IPS DF 4.7 (cell line): ENCODE results near the gene FCN1.

Source experiments
- DNase-seq: peaks from one replicate; pipeline ENCODE4 v3.0.0-alpha.2; 2013; ENCODE audit warnings: low spot score; ENCODE audit errors: extremely low read depth

FCN1 gene

DNA sequence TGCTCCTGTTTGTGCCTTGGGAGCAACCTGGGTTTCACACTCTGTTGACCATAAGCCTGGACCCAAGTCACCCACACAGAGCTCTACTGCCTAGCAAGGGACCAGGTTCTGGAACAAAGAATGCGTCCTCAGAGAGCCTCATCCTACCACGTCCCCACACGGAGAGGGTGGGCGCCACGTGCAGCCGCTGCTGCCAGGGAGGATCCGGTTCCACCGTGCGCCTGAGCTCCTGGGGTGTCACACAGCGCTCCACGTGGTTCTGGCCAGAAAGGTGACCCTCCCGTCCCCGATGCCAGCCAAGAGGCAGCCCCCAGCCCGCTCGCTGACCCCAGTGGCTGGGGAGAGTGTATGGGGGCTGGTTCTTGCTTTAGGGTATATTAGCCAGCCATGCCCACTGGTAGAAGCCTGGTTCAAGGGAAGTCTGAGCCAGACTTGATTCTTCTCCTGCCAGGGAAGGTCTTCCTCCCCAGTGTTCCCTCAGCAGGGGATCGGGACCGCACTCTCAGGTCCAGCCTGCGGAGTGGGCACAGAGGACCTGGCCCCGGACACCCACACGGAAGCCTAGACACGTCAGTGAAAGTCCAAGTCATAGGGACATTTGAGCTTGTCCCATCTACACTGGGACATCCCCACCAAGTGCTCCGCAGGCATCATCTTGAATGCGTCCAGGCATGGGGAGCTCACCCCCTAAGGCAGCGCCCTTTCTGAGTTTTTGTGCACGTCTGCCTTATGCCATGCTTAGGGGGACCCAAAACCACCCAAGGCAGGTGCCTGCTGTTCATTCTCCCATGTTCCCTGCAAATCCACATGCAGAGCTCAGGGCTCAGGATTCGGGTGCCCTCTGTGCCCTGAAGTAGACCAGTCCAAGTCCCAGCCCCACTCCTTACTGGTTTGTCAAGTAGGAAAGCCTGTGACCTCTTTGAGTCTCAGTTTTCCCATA, 2.4 kb downstream of the FCN1 start:
- no peak for DNase-seq

DNA sequence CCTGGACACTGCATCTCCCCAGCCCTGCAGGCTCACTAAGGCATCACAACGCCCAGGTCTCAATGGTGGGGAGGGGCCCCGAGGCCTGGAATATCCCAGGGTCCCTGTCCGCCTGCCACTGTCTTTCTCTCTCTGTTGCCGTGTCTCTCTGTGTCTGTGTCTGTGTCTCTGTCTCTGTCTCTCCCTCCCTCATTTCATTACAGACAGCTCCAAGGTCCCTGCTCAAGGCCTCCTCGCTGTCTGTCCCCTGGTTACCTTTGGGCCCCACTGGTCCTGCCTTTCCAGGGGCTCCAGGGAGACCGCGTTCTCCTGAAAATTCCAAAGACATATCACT, 3.2 kb downstream of the FCN1 start:
- DNase-seq: no peak

DNA sequence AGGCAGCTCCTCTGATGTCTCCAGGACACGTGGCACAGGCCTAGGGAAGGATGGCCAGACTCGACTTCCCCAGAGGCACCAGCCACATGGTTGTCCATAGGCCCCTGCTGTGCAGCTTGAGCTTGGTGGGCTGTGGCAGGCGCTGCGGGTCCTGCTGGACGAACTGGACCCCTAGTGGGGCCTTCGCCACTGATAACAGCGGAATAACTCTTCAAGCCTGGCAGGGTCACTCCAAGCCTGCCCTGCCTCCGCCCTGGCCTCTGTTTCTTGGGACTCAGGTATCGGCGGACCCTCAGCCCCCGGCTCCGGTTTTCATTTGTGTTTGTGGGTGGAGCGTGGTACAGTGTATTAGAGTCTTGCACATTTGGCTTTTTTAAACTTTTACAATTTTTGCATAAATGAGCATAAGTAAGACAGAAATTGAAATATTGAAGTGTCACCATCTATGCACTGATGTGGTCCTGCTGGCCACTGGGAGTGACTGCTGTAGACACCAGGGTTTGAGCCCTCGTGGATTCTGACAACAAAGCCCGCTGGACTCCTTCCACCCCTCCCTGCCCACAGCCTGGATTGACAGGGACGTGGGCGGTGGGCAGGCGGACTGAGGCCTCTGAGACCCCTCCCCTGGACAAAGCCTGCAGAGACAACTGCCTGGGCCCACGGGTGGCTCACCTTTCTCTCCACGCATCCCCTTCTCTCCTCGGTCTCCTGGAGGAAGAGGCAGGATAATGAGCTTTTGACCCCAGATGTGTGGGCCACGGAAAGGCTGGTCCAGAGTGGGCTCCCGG, 3.8 kb downstream of the FCN1 start:
- DNase-seq: no peak

DNA sequence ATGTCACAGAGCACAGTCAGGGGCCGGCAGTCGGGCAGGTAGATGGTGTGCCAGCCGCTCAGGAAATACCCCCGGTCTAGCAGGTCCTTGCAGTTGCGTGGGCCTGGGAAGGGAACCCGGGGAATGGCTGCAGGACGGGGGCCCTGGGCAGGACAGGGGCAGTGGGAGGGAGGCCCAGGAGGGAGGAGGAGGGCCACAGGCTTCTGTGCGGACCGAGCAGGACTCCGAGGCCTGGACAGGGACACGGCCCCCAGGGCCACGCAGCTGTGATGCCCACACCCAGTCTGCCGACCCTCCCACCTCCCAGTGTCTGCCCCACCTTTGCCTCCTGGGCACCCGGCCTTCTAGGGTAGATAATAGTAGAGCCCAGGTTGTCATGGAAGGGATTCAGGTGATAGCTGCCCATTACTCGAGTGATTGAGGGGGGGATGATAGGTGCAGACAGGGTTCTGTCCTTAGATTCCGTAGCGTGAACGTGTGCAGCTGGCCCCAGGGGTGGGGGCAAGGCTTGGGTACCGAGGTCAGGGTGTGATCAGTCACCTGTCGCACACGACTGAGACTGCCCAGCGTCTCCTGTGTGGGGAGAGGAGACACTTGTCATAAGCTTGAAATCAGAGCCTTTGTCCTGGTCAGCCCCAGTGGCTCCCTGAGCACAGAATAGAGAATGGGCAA, 4.5 kb downstream of the FCN1 start:
- DNase-seq: no peak

DNA sequence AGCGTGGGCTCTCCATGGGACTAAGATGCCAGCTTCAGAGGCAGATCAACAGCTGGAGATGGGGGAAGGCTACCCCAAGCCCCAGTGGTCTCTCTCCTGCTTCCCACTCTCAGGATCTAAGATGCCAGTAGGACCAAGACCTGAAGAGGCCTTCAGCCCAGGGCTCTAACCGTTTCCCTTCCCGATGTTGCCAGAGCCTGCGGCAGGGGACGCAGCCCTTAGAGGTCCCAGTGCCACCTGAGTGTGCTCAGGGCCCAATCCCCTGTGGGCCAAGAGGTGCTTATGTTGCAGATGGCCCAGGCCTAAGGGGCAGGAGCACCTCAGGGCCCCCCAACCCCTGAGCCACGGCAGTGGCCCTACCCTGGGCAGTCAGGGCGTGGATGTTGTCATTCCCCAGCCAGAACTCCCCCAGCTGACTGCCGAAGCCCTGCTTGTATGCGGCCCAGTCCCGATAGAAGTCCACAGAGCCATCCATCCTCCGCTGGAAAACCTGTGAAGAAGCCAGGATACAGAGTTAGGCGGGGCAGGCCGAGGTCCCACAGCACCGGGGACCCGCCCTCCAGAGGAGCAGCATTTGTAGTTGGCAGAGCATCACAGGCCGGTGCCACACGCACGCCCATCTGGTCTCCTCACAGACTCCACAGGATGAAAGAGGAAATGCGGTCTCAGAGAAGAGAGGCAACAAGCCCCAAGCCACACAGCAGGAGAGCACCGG, 5.4 kb downstream of the FCN1 start:
- no peak for DNase-seq

DNA sequence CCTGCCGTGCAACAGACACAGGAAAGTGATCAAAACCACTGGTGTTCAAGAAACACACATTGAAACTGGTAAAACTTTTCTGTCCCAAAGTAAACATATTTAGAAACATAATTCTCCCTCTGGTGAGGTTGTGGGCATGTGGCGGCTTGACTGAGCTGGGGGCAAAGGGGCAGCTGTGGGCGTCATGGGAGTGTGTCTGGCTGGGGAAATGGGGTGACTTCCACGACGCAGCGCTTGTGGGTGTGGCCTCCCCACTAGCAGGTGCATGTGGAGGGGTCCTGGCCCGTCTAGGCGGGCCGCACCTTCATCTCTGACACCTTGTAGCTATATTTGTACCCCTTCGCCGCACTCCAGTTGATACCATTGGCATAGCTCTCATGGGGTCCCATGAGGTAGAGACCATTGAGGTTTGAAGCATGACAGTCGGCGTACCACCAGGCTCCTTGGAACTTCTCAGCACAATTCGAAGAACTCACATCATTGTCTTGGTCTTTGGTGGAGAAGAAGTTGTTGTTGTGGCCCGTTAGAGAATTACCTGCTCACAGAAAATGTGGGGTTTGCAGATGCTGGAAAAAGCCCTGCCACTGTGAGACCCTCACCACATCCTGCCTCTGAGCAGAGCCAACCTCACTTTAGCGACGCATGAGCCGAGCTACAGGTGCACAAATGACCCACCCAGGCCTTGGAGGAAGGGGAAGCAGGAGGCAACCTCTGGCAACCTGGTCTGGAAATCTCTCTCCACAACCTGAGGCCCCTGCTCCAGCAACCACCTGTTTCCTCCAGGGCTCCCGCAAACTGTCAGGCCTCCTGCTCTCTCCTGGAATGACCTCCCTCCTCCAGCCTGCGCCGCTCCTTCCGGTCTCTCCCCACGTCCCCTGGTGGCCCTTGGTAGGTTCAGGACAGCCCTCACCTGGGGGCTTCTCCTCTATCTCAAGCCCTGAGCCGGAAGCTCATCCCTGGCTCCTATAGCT, 7.9 kb downstream of the FCN1 start:
- no peak for DNase-seq

DNA sequence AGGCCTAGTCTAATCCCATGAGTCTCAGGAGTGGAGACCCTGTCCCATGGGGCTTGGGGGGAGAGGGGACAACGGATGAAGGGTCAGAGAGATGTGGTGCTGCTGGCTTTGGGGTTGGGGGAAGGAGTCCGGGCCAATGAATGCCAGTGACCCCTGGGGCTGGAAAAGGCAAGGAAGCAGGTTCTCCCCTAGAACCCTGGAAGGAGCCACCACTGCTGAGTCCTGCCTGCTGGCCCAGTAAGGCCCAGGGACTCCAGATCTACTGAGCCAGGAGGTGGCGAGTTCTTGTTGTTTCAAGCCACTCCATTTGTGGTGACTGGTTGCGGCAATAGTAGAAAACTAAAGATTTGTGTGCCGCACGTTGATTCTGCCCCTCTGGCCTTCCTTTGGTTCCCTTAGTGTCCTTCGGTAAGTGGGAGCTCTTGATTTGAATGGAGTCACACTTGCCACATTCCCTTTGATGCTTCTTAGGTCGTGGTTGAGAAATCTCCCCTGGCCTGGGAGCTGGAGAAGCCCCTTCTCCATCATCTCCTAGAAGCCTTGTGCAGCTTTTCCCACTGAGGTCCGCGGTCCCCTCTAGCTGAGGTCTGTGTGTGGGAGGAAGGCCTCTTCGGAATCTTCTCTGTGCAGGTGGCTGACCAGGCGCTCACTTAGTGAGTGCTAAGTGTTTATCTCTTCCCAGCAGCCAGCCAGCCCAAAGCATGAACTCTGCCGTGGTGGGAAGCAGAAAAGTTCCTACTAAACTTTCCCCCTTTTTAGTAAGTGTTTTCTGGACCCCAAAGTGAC, 9.0 kb downstream of the FCN1 start:
- no peak for DNase-seq

DNA sequence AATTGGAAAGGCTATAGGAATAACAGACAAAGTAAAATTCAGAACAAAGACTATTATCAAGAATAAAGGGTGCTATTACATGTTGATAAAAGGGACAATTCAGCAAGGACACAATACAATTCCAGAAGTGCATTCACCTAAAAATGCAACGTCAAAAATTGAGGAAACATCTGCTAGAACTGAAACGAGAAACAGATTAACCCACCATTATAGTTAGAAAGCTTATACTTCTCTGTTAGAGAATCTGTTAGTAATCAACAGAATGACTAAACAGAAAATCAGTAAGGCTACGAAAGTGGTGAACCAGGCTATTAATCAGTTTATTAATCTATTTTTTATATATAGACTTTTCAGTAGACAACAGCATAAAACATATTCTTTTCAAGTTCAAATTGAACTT, 14.8 kb downstream of the FCN1 start:
- no peak for DNase-seq

DNA sequence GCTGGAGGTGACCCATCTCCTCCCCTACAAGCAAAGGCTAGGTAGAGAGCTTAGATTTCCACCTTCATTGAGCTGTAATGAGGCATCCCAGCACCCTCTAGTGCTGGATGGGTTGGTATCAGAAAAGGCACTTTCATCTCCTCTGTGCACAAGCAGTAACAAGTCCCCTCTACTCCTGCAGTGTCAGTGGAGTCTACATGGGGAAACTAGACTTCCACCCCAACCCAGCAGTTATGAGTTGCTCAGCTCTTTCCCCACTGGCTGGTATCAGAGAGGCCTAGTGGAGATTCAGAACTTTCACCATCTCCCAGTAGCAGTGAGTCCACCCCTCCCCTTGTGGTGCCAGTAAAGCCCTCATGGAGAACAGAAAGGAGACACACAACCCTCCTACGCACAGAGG, 17.9 kb downstream of the FCN1 start:
- DNase-seq: no peak

DNA sequence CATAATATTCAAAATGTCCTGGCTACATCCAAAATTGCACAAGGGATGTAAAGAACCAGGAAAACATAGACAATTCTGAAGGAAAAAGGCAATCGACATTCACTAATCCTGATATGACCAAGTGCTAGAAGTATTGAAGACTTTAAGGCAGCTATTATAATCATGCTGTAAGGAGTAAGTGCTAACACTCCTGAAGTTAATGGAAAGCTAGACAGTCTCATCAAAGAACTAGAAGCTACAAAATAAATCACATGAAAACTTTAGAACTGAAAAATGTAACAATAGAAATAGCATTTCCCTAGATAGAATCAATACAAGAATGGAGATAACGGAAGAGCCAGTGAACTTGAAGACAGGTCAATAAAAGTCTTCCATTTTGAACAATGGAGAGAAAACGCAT, 18.5 kb downstream of the FCN1 start:
- no peak for DNase-seq

DNA sequence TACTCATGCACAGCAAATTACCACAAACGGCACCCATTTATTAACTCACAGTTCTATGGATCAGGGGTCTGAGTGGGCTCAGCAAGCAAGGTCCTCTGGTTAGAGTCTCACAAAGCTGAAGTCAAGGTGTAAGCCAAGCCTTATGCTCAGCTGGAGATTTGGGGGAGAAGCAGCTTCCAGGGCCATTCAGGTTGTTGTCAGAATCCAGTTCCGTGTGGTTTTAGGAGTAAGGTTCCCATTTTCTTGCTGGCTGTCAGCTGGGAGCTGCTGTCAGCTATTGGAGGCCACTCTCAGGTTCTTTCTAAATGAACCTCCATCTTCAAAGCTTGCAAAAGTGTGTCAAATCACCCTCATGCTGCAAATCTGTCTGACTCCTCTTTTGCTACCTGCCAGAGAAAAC, 19.4 kb downstream of the FCN1 start:
- DNase-seq: no peak

DNA sequence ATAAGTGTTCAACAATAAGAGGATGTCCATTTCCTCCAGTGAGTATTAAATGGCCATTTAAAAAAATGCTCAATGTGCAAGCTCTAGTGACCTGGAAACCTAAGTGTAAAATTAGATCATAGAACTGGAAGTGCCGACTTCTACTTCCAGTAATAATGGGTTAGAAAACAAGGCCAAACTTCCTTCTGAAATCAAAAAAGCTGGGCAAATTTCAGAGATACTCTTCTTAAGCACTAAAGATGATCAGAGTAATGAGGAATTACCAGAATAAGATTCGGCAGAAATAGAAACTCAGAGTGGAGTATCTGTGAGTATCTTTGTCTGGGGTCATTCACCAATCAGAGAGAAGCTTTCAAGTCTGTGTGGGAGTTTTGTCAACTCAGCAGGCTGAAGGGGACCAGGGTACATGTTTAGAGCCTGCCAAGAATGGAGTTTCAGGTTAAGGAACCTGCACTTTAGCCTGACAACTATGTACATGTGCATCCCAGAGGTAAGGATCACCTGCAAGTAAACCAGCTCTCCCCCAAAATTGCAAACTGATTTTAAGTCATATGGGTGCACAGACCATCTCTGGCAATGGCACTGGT, 20.0 kb downstream of the FCN1 start:
- DNase-seq: no peak

DNA sequence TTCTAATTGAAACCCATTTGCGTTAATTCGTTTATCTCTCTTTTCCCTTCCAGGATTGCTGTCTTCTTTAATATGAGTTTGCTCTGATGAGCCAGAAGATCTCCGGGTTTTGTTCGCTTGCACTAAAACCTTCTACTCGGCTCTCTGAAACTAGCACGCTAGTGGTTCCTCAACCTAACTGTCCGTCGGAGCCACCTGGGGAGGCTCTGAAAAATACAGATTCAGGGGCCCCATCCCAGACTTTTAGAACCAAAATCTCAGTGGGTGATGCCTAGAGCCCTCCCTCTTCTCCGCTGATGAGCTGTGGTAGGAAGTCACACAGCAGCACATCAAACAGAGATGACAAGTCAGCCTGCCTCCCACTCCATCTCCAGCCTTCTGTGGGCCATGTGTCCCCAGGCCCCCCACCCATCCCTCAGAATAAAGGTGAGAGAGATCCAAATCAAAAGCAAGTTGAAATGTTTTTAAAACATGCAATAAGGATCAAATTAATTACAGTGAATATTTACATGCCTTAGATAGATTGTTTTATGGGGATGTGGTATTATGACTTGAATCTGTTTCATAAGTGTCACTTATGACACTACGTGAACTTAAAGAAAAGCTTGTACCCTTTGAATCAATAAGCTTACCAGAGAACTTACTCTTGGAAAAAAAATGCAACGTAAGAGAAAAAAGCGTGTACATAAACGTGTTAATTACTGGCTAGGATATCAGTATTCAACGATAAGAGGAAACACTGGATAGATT, 20.7 kb downstream of the FCN1 start:
- DNase-seq: no peak

DNA sequence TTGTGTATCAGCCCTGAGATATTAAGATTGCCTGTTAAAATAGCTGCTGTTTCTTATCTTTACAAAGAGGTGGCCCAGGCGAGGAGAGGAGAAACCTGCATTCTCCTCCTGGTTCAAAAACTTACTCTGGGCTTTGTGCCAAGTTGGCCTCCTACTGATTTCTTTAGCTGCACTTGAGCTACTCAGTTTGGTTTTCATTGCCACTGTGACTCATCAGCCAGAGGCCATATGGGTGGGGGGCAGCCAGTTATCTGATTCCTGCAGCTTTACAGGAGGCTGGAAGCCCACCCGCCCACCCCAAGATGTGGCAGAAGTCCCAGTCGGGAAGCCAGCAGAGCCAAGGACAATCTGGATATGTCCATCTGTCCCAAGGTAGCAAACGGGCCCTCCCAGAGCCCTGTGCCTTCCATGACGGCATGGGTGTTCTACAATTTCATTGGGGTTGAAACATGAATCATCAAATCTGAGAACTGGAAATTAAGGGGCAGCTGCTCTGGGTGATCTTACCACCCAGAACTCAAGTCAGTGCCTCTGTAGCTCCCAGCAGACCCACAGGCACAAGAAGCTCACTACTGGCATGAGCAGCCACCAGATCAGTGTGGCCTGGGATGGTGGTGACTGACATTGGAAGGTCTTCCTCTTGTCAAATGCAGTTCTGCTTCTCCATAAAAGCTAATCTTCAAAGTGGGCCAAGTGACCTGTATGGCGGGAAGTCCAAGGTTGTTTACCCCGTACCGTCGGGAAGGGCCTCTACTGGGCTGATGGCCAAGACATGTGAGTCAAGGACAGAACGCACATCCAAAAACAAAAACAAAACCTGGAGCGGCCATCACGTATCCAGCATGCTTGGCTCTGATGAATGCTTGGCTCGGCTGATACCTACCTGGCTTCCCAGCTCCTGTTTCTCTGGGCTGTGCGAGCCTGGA, 21.5 kb downstream of the FCN1 start:
- DNase-seq: no peak

DNA sequence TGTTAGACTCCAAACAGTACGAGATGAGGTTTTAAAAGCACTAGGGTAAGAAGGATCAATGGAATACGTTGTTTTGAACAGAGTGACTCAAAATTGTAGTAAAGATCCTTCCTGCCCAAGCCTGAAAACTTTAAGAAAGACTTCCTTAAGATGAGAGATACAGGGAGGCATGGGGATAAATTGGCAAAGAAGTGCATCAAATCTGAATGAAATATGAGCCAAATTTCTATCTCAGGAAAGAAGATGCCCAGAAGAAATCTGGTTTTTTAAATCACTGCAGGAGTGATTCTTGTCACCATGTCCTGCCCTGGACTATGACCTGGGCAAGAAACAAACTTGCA, 22.2 kb downstream of the FCN1 start:
- no peak for DNase-seq

DNA sequence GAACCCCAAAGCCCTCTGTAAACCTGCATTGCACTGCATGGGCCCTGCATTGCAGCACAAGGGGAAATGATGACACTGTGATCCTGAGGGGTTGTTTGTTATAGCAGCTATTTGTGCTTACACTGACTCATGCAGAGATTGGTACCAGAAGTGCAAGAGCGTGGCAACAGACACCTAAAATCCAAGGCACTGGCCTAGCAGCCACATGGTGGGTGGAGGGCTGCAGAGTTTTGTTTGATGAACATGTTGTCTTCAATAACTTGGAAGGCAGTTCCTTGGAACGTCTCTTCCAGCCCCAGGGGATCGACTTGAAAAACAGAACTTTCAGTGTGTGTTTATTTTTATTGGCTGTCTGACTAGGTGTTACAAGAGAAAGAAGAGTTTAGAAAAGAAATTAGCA, 22.6 kb downstream of the FCN1 start:
- DNase-seq: no peak

DNA sequence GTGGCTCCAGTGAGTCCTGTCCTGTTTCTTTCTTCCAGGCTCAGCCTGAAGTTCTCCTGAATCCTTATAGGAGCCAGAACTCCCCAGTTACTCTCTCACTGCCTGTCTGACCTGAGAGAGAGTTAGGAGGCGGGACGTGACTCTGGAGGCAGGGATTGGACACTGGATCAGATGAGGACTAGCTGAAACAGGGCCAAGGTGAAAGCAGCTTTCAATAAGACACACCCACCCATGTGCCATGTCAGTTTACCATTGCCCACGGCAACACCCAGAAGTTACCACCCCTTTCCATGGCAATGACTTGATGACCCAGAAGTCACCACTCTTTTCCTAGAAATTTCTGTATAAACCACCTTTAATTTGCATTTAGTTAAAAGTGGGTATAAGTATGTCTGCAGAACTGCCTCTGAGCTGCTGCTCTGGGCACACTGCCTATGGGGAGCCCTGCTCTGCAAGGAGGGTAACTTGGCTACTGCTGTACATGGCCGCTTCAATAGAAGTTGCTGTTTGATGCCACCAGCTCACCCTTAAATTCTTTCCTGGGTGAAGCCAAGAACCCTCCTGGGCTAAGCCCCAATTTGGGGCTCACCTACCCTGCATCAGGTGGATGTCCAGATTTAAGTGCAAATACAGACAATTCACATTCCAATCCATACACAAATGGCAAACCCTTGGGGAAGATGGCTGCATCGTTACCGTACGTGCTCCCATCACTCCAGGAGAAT, 23.4 kb downstream of the FCN1 start:
- no peak for DNase-seq
